WERI-Rb-1 (cell line): ENCODE measurements around the gene USB1.

Source experiments
- DNase-seq: peaks from one replicate; pipeline ENCODE4 v3.0.0-alpha.2; 2020
- H3K27ac ChIP-seq: fragments of 250-450 bp; sonication (Bioruptor Pico); 2 replicates; pipeline ENCODE4 v1.5.1; 2020; ENCODE audit warnings: mild to moderate bottlenecking, moderate library complexity
- H3K27me3 ChIP-seq: fragments of 250-450 bp; sonication (Bioruptor Pico); 2 replicates; pipeline ENCODE4 v1.5.1; 2021; ENCODE audit warnings: mild to moderate bottlenecking, low read depth, moderate library complexity; ENCODE audit not compliant: insufficient read depth, severe bottlenecking
- H3K36me3 ChIP-seq: fragments of 250-450 bp; sonication (Bioruptor Pico); 2 replicates; pipeline ENCODE4 v1.5.1; 2020; ENCODE audit warnings: mild to moderate bottlenecking, moderate library complexity
- H3K4me3 ChIP-seq: 2 replicates; pipeline ENCODE4 v1.5.1; 2011; ENCODE audit warnings: low read depth, mild to moderate bottlenecking, control low read depth, low read length
- H3K9me3 ChIP-seq: fragments of 250-450 bp; sonication (Bioruptor Pico); 2 replicates; pipeline ENCODE4 v1.5.1; 2021; ENCODE audit warnings: mild to moderate bottlenecking, moderate library complexity; ENCODE audit not compliant: severe bottlenecking
- CTCF ChIP-seq: IDR thresholded peaks from 2 replicates; pipeline ENCODE4 v1.5.1; 2011; ENCODE audit warnings: low read depth, mild to moderate bottlenecking, control low read depth, inconsistent platforms, low read length

USB1 gene

GRCh38 chr16:58040945-58041627 is 39.9 kb downstream of the USB1 start:
- Histone ChIP-seq H3K4me3 (no peak overlapping the region), H3K27me3 (no peaks in the 10 kb centered on the region), H3K27ac (no peak overlapping the region), H3K9me3 (no peaks in the 10 kb centered on the region), H3K36me3 (no peaks in the 10 kb centered on the region; the same call in 1 of the 2 replicates)
- no peak for TF ChIP-seq CTCF
- no peak for DNase-seq

GRCh38 chr16:58041628-58041955 is 40.4 kb downstream of the USB1 start:
- DNase-seq: no peak
- TF ChIP-seq CTCF: no peak
- Histone ChIP-seq H3K4me3 (no peak overlapping the region), H3K36me3 (no peaks in the 10 kb centered on the region; the same call in 1 of the 2 replicates), H3K27me3 (no peaks in the 10 kb centered on the region), H3K9me3 (no peaks in the 10 kb centered on the region), H3K27ac (no peak overlapping the region)

- no peak for TF ChIP-seq CTCF
- DNase-seq: no peak
- no peaks in the 10 kb centered on the region; the same call in 1 of the 2 replicates for H3K36me3 ChIP-seq
These were observed 41.0 kb downstream of the USB1 start for GRCh38 chr16:58042001-58042885.

GRCh38 chr16:58042886-58043515 is 41.8 kb downstream of the USB1 start:
- no peaks in the 10 kb centered on the region for H3K9me3 ChIP-seq
- H3K4me3 ChIP-seq: no peak overlapping the region
- H3K36me3 ChIP-seq: no peaks in the 10 kb centered on the region; the same call in 1 of the 2 replicates
- DNase-seq: no peak
- H3K27me3 ChIP-seq: no peaks in the 10 kb centered on the region
- no peak for TF ChIP-seq CTCF
- no peak overlapping the region for H3K27ac ChIP-seq

More at GRCh38 chr16:58042001-58042885, 41.0 kb downstream of the USB1 start:
- no peak overlapping the region for H3K4me3 ChIP-seq
- H3K9me3 ChIP-seq: no peaks in the 10 kb centered on the region
- H3K27ac ChIP-seq: no peak overlapping the region
- no peaks in the 10 kb centered on the region for H3K27me3 ChIP-seq

GRCh38 chr16:58043571-58044155 is 42.5 kb downstream of the USB1 start:
- no peak for TF ChIP-seq CTCF
- Histone ChIP-seq H3K9me3 (no peaks in the 10 kb centered on the region), H3K4me3 (no peak overlapping the region), H3K27me3 (no peaks in the 10 kb centered on the region), H3K27ac (no peak overlapping the region), H3K36me3 (no peaks in the 10 kb centered on the region; the same call in 1 of the 2 replicates)
- DNase-seq: no peak
